ENCODE data around the gene ISYNA1. TPM values are rescaled to one million over a fixed set of nuclear protein-coding genes. Genes with fewer than 3 reads are reported as not detected.

The ISYNA1 gene
- total and polyA plus RNA-seq, 2 of the 4 experiments (the other 2 are of a cell fraction) = 3.4 to 24.7 TPM

GRCh38 chr19:18441804-18442788 is 4.2 kb upstream of the ISYNA1 start:
- in situ Hi-C loops (cut with MboI; ENCODE audit: low sequenced_read_pairs) (no loop called here), intact Hi-C loops (cut with micrococcal nuclease) (no loop called here), dilution Hi-C loops (cut with HindIII; ENCODE audit: low sequenced_read_pairs, unreplicated experiment) (no loop called here)
- no peak overlapping the region for H4K5ac ChIP-seq (ENCODE audit: low read depth, low read length)
- H3K56ac ChIP-seq (ENCODE audit: extremely low read depth, insufficient read depth, low read length) = no peak overlapping the region
- no peaks in the 10 kb centered on the region for H3K27me3 ChIP-seq (ENCODE audit: control insufficient read depth, insufficient read depth, low read length)
- no peak overlapping the region for H2BK15ac ChIP-seq (ENCODE audit: low read depth, low read length)
- H3K23ac ChIP-seq (ENCODE audit: low read depth, low read length) = 0 out of 2 replicates have a peak overlapping the region, but pooled peaks have one; percentile 59
- H4K91ac ChIP-seq (ENCODE audit: insufficient read depth, low read depth, low read length) = no peak overlapping the region
- H3K9ac ChIP-seq (ENCODE audit: low read depth, low read length) = no peak overlapping the region
- H2BK20ac ChIP-seq (ENCODE audit: low read depth, low read length) = no peak overlapping the region
- no peak for DNase-seq
- peaks cover 4 to 23% of the 10 kb centered on the region in 2 experiments; a peak in 3 of 4 replicates for H3K79me1 ChIP-seq (ENCODE audit: low read depth in 1 of 2, low read length in 2 of 2)
- H3K4me3 ChIP-seq (ENCODE audit: insufficient read depth, low read depth, low read length) = no peak overlapping the region
- peak overlapping the region; percentile 75 for H2BK5ac ChIP-seq (ENCODE audit: low read depth, low read length, poor library complexity, severe bottlenecking)
- no peak overlapping the region for H3K27ac ChIP-seq (ENCODE audit: insufficient read depth, low read length)
- H2AFZ ChIP-seq (replicated peaks; ENCODE audit: low read length, poor library complexity) = peak overlapping the region; percentile 23
- no peak overlapping the region for H4K8ac ChIP-seq (ENCODE audit: low read depth in 2 of 2, low read length in 2 of 2)
- BruUV-seq (replicated peaks) = no TSS peak
- H4K20me1 ChIP-seq (ENCODE audit: insufficient read depth, low read length) = peaks cover 54% of the 10 kb centered on the region
- no peak overlapping the region; the same call in 1 of the 2 replicates for H3K14ac ChIP-seq (replicated peaks; ENCODE audit: low read depth, low read length)
- no peak overlapping the region for H3K18ac ChIP-seq (ENCODE audit: low read depth, low read length)
- H3K4me2 ChIP-seq (ENCODE audit: low read depth, low read length) = no peak overlapping the region
- no peak overlapping the region for H2BK120ac ChIP-seq (ENCODE audit: low read depth, low read length)
- no peaks in the 10 kb centered on the region for H3K9me3 ChIP-seq (ENCODE audit: control insufficient read depth, insufficient read depth, low read length)
- no peak for ATAC-seq (ENCODE audit: low read depth)
- no peak overlapping the region for H3K4ac ChIP-seq (ENCODE audit: low read depth, low read length)
- POLR2A ChIA-PET (ENCODE audit: unreplicated experiment) = no interaction called here
- H2AK9ac ChIP-seq (replicated peaks; ENCODE audit: low read depth, low read length, poor library complexity) = no peak overlapping the region
- H2AK5ac ChIP-seq (ENCODE audit: low read depth, low read length) = peak overlapping the region; percentile 33; the same call in 1 of the 2 replicates
- peaks cover 17% of the 10 kb centered on the region; the same call in 1 of the 2 replicates for H3K4me1 ChIP-seq (ENCODE audit: control insufficient read depth, insufficient read depth, low read length)
- WGBS, 2 experiments (ENCODE audit: extremely low coverage in 2 of 2, insufficient read length in 1 of 2) = 92% methylated on average over 2 of the region's 5 CpGs; no CpG with 5 or more reads in 1 of the 2 experiments
- CTCF ChIA-PET = no interaction called here
- H3K36me3 ChIP-seq (ENCODE audit: control insufficient read depth, insufficient read depth, low read length) = peaks cover 37% of the 10 kb centered on the region
- peaks cover 9% of the 10 kb centered on the region; the same call in 1 of the 2 replicates for H3K9me1 ChIP-seq (ENCODE audit: insufficient read depth, low read length)
- TF ChIP-seq BHLHE40 (IDR thresholded peaks at IDR 0.05; ENCODE audit: low read depth, low read length) = no peak
- TF ChIP-seq RAD21 (IDR thresholded peaks at IDR 0.05; ENCODE audit: low read length) = no peak
- no peak for TF ChIP-seq ELK1 (IDR thresholded peaks at IDR 0.05; ENCODE audit: borderline replicate concordance, low read depth, low read length)
- no peak for TF ChIP-seq MAZ (IDR thresholded peaks at IDR 0.05; ENCODE audit: borderline replicate concordance, low read depth, low read length)
- no peak for TF ChIP-seq NFE2L2 (IDR thresholded peaks at IDR 0.05; ENCODE audit: low read depth, low read length)
- TF ChIP-seq CTCF (conservative IDR thresholded peaks at IDR 0.05; ENCODE audit: low read depth, low read length) = no peak
- TF ChIP-seq RCOR1 (IDR thresholded peaks at IDR 0.05; ENCODE audit: insufficient replicate concordance, low read length) = no peak
- TF ChIP-seq MAFK (IDR thresholded peaks at IDR 0.05; ENCODE audit: low read depth, low read length) = no peak
- TF ChIP-seq POLR2A (IDR thresholded peaks at IDR 0.05; ENCODE audit: low read depth, low read length) = no peak
- TF ChIP-seq CEBPB (IDR thresholded peaks at IDR 0.05; ENCODE audit: low read depth, low read length) = no peak
- no peak for TF ChIP-seq CHD1 (IDR thresholded peaks at IDR 0.05; ENCODE audit: low read depth, low read length)
- no peak for TF ChIP-seq SMC3 (IDR thresholded peaks at IDR 0.05; ENCODE audit: low read depth, low read length)
- no peak for TF ChIP-seq MXI1 (IDR thresholded peaks at IDR 0.05; ENCODE audit: borderline replicate concordance, low read depth, low read length)
- TF ChIP-seq RFX5 (IDR thresholded peaks at IDR 0.05; ENCODE audit: low read depth, low read length) = no peak
